Measurements from ENCODE around the gene EPHB1.
"Not testable (repeated sequence)": the region's sequence is repeated elsewhere in the genome, so short reads cannot be mapped to it uniquely, and the experiment has no call there.

The EPHB1 gene

GRCh38 chr3:134777341-134777740 lies 17.7 kb upstream of the EPHB1 start:
- DNase-seq = no peak

- not testable (repeated sequence) for DNase-seq
These were observed 6.8 kb upstream of the EPHB1 start for GRCh38 chr3:134788283-134788682.

GRCh38 chr3:134790065-134790464 lies 5.0 kb upstream of the EPHB1 start:
- DNase-seq = no peak

GRCh38 chr3:134791992-134792391 lies 3.1 kb upstream of the EPHB1 start:
- DNase-seq = no peak

- DNase-seq = no peak
These were observed 2.4 kb upstream of the EPHB1 start for GRCh38 chr3:134792700-134793099.

- no peak for DNase-seq
These were observed 1.5 kb upstream of the EPHB1 start for GRCh38 chr3:134793562-134793961.

GRCh38 chr3:134794323-134794722 lies 737 bp upstream of the EPHB1 start:
- no peak for DNase-seq

- no peak for DNase-seq
These were observed 753 bp downstream of the EPHB1 start for GRCh38 chr3:134795746-134796280.

- no peak for DNase-seq
These were observed 1.4 kb downstream of the EPHB1 start for GRCh38 chr3:134796281-134797056.

GRCh38 chr3:134797057-134797740 lies 2.1 kb downstream of the EPHB1 start:
- no peak for DNase-seq

GRCh38 chr3:134797741-134798451 lies 2.8 kb downstream of the EPHB1 start:
- DNase-seq = no peak

GRCh38 chr3:134798681-134799311 lies 3.7 kb downstream of the EPHB1 start:
- no peak for DNase-seq

- DNase-seq = no peak
These were observed 4.3 kb downstream of the EPHB1 start for GRCh38 chr3:134799393-134799792.

- no peak for DNase-seq
These were observed 6.3 kb downstream of the EPHB1 start for GRCh38 chr3:134801204-134801958.

- no peak for DNase-seq
These were observed 7.5 kb downstream of the EPHB1 start for GRCh38 chr3:134802428-134803050.

- no peak for DNase-seq
These were observed 8.0 kb downstream of the EPHB1 start for GRCh38 chr3:134803051-134803505.

- no peak for DNase-seq
These were observed 8.6 kb downstream of the EPHB1 start for GRCh38 chr3:134803652-134804051.

GRCh38 chr3:134804508-134805480 lies 9.7 kb downstream of the EPHB1 start:
- DNase-seq = no peak

GRCh38 chr3:134807189-134807588 lies 12.1 kb downstream of the EPHB1 start:
- no peak for DNase-seq

GRCh38 chr3:134808835-134809234 lies 13.8 kb downstream of the EPHB1 start:
- no peak for DNase-seq
